ENCODE data around the gene DLG2. TPM values are rescaled to one million over a fixed set of nuclear protein-coding genes. Genes with fewer than 3 reads are reported as not detected.
"Not testable (repeated sequence)": the region's sequence is repeated elsewhere in the genome, so short reads cannot be mapped to it uniquely, and the experiment has no call there.

DLG2 gene
- total RNA-seq, 1 donor from 2014 or later = 14.4 TPM

DNA sequence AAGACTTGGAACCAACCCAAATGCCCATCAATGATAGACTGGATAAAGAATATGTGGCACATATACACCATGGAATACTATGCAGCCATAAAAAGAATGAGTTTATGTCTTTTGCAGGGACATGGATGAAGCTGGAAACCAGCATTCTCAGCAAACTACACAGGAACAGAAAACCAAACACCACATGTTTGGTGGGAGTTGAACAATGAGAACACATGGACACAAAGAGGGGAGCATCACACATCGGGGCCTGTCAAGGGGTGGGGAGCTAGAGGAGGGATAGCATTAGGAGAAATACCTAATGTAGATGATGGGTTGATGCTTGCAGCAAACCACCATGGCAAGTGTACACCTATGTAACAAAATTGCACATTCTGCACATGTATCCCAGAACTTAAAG, 397.4 kb downstream of the DLG2 start:
- not testable (repeated sequence) for DNase-seq

DNA sequence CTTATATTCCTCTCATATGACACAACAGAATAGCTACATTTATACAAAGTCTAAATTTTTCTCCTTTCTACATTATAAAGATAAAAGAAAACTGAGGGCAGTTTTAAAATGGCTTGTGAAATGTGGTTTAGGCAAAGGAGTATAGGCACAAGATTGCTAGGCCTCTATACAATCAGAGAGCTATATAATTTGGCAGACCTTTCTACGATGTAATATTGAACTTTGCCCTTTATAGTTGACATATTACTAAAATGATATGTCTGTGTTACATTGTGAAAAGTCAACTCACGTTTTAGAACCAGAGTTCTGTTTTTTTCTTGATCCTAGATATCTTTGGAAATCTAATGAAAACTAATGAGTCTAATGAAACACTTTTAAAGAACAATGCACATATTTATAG, 430.2 kb downstream of the DLG2 start:
- DNase-seq = no peak

DNA sequence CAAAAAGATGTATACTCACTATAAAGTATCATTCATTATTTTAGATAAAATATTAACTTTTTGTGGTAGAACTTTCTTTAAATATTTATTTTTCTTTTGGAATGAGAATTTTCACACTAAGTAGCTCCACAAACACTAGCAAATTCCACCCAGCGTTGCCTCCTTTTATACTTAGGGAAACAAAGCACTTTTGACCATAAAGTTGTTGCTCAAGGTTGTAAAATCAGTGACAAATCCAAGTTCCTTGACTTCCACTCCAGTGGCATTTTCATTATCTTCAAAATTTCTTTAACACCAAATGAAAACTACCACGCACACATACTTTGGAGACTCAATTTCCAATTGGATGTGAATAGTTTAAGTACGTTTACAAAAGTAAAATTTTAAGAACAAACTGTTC, 431.2 kb downstream of the DLG2 start:
- no peak for DNase-seq

DNA sequence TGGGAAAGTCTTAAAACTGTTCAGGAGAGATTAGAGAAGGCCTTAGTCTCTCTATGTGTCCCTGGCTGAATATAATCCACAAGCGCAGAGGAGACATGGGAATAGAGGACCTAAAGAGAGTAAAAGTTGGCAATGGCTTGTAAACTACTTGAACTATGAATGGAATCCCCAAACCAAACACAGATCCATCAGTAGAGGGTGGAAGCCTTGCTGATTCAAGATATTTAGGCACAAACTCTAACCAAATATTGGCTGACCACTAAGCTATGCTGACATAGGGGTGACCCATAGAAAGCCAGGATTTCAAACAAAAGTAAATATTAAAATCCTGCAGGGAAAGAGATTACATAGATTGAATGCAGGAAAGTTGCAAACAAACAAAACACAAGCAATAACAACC, 439.2 kb downstream of the DLG2 start:
- DNase-seq = no peak

DNA sequence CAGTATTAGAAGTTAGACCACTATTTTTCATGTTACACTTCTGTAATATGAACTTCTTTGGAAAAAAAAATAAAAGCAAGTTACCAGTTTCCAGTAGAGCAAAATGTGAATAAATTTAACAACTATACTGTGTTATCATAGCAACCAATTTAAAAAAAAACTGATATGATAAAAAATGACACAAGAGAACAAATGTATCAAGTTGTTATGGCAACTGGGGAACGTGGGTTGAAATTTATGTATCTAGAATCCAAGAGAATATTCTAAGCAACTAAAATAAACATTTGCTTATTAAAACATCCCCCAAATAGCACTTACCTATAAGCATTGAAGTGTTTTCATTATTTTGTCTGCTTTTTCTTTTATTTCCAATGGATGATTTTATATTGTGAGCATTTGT, 442.4 kb downstream of the DLG2 start:
- DNase-seq = no peak

DNA sequence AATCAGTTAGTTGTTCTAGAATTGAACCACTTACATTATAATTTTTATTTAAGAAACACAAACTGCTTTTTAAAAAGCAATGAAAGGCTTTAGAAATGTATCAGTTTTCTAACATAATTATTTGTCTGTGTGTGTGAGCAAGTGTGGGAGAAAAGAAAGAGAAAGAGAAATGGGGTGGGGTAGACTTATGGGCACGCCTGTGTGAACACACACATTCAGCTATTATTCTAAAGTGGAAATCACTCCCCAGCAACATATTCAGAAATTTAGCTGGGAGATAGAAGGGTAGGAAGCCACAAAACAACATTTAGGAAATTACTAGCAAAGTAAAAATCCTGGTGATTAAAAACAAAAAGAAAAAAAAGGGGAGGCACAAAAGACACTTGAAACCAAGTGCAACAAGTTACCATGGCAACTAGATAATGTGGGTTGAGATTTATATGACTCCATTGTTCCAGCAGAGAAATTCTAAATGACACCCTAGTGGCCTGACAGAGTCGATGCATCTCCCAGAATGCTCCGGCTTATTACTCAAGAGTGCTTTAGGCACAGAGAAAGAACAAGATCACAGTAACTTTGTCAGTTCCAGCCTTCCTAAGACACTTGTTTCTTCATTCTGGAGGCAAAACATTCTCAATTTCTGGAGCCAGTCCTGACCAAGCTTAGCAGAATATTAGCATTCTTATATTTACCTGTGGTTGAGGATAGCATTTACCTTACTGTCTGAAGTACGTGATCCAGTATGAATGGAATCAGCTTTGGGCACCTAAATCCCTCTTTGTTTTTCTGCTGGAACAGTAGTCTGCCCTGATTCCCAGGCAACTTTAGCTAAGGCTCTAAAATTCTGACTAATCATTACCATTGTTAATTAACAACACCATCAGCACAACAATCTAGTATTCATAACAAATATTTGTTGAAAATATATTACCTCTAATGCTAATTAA, 444.4 kb downstream of the DLG2 start:
- DNase-seq = peak; percentile 13

DNA sequence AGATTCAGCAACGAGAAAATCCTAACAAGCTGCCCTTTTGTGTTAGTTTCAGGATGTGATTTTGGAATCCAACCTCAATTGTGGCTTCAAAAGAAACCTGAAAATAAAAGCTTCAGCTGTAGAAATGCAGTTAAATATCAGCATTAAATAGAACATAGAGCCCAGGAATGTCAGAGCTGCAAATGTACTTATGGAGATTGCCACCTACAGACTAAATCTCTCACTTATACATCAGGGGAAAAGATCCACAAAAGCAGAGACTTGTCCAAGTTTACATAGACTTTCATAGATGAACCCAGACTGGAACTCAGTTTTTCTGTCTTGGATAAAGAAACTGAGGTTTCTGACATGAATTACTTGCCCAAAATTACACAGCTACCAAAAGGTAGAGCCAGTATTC, 446.6 kb downstream of the DLG2 start:
- no peak for DNase-seq

DNA sequence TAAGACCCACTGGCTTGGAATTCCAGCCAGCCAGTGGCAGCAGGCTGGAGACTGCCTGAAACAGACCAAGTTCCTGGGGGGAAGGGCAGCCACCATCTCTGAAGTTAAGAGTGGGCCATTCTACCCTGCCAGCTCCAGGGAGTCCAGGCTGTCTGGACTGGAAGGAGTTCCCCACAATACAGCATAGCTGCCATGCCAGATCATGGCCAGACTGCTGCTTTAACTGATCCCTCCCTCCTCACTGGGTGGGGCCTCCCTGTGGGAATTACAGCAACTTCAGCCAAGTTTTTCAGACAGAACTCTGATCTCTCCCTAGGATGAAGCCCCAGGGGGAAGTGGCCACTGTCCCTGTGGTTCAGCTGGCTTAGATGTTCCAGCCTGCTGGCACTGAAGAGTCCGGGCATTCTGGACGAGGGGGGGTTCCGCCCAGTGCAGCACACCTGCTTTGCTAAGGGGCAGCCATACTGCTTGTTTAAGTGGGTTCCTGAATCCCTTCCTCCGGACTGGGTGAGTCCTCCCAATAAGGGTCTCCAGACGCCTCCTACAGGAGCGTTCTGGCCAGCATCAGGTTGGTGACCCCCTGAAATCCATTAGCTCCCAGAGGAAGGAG, 455.4 kb downstream of the DLG2 start:
- no peak for DNase-seq

DNA sequence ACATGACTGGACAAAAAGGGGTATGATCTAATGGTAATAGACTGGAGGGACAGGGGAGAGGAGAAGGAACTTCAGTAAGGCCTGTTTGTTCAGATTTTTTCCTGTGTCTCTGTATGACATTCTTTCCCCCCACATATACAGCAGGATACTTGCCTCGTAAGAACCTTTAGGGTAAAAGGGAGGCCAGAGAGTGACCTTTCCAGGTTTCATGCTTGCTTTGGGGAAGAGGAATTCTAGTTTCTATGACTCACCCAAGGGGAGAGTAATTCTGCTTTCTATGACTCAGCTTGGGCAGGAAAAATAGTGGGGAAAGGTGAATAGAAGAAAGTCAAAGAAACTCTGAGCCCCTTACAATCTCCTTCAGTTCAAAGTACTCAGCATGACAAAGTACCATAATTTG, 457.0 kb downstream of the DLG2 start:
- DNase-seq = no peak

DNA sequence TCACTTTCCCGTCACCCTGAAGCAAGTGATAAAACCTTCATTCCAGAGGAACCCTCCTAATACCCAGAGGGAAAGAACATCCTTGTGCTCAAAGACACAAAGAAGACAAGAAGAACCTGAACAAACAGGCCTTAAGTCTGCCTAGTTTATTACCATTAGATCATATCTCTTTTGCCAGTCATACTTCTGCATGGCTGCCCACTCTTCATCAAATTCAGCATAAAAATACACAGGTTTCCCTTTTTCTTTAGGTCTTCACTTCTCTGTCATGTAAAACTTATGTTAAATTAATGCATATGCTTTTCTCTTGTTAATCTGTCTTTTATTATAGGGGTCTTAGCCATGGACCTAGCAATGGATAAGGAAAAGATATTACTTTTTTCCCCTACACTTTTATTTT, 459.7 kb downstream of the DLG2 start:
- DNase-seq = no peak

DNA sequence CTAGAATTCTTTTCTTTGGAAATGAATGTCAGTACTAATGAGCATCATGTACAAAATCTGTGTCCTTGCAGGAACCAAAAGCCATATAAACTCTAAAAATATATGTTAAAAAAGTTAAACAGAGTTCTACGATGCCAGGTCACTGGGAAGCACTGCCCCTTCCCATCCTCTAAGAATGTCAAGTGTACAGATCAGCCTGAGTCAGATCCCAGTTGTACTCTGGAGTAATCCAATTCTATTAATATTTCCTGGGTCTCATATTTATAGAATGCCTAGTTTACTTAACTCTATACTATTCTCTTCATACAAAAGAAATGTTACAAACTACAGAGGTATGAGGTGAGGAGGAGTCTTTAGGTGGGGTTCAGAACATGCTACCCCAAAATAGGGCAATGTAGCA, 460.1 kb downstream of the DLG2 start:
- DNase-seq = no peak

DNA sequence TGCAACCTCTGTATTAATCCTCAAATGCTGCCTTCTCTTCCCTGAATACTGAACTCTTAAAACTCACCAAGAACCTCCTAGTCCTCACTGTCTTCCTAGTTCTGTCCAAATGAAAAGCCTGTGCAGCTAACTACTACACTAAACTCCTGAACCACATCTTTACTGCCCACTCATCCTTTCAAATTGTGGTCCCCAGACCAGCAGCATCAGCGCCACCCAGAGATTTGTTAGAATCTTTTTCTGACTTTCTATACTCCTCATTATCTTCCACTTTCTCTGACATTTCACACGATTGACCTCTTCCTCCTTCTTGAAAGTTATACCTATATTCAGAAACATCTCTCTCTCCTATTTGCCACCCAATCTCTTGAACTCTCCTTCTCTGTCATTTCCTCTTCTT, 461.3 kb downstream of the DLG2 start:
- no peak for DNase-seq

DNA sequence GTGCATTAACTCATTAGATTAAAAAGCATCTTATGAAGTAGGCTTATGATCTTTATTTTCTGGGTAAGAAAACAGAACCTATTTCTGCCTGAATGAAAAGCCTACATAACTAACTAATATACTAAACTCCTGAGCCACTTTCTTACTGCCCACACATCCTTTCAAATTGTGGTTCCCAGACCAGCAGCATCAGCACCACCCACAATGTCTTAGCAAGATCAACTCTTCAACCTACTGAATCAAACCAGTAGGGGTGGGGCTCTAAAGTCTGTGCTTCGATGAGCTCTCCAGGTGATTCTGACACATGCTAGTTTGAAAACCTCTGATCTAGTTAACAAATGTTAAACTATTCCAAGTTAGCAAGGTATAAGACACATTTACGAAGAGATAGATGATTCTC, 462.4 kb downstream of the DLG2 start:
- DNase-seq = no peak

DNA sequence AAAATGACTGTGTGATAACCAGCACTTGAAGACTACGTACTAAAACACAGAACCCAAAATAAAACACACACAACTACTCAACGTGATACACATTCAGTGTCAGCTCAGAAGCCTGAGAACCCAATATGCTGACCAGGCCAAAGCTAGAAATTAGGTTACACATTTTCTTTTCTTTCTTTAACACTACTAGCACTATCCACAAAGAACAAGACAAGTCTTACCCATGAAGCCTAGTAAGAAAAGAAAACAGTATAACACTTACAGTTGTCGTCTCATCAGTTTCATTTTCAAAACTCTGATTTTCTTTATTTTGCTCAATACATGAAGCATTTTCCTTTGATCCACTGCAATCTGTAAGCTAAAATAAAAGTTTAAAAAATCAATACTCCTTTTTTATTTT, 472.9 kb downstream of the DLG2 start:
- no peak for DNase-seq

DNA sequence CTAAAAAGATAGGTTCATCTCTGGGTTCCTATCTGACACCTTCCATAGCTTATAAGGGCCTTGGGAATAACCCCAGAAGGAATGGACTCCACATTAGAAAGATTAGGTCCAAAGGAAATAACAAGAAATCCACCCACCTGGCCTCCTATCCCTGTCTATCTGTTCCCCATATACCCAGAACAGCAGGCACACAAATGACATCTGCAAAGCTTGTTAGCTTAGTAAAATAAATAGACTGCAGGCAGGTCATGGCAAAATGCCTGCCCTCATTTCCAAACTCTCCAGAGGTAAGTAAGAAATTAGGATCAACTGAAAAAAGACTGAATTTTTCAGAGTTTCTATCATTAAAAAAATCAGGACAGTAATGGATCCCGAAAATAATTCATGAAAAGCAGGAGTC, 489.5 kb downstream of the DLG2 start:
- no peak for DNase-seq

DNA sequence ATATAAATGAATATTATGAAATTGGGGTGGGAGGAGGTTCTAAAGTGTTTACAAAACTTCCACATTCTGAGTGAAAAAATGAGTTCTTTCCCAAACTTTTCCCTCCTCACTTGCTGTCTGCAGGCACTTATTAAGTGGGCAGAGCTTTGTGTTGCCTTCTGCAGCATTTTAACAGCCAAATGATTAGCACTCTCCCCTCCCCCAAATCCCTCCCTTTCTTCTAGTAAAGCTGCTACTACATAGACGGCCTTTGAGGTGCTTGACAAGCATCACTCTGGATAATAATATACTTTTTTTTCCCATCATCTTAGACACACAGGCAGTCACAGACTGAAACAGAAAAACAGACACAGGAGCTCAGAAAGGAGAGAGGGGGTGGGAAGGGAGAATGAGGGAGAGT, 493.5 kb downstream of the DLG2 start:
- DNase-seq = peak; percentile 22

DNA sequence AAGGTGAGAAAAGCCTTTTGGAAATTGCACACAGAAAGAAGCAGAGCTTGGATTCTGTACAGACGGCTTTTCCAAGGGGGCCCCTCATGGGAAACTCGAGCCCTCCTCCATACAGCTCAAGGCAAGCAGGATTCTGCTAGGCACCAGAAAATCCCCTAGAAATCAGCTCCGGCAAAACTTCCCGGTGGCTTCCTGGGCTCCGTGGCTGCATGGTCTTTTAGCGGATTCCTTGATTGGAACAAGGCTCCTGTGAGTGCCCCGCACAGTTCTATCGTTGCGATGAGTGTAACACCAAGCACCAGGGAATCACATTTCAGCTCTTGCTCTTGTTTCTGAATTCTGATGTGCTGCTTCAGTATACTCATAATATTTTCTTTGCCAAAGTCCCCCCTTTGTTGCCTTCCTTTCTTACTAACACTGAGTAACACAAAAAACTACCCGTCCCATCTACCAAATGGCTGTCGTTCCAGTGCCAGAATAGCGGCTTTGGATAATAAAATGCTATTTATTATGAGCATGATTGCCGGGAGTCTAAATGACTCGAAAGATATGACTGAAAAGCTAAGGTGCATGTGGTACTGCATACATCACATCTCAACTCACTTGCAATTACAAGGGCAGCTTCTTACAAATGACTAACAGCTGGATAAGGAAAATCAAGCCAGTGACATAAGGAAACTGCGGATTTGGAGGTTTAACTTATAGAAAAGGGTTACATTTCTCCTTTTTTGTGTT, 494.1 kb downstream of the DLG2 start:
- peak; percentile 70 for DNase-seq

DNA sequence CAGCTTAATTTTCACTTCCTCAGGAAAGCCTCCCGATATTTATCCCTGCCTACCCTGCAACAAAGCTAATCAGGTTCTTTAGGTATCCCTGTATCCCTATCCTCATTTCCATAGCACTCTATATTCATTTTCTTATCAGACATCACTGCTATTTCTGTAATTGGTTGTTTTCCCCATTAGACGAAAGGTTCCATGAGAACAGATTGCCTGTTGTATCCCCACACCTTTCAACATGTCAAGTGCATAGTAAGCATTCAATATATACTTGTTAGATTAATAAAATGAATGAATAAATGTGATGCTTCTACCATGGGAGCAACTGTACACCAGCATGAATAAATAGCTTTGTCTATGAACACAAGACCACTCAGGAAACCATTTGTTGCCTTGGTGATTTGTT, 499.8 kb downstream of the DLG2 start:
- DNase-seq = no peak

DNA sequence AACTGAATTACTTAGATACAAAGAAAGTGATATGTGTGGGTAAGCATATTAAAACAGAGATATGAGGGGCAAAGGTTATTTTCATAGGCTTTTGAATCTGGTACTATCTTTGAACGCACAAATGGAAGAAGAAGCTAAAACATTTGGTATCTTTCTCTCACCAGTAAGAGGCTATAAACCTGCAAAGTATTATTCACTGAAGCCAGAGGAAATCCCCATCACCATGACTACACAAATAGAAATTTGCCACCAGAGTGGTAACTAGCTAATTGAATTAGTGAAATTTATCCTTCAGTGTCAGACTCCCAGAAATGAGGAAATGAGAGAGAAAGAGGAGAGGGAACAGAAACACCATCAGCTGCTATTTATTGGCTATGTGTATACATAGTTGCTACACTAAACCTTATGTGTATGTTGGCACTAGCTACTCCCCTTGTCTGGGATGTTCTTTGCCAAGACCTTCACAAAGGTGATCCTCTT, 503.4 kb downstream of the DLG2 start:
- peak; percentile 2 for DNase-seq

DNA sequence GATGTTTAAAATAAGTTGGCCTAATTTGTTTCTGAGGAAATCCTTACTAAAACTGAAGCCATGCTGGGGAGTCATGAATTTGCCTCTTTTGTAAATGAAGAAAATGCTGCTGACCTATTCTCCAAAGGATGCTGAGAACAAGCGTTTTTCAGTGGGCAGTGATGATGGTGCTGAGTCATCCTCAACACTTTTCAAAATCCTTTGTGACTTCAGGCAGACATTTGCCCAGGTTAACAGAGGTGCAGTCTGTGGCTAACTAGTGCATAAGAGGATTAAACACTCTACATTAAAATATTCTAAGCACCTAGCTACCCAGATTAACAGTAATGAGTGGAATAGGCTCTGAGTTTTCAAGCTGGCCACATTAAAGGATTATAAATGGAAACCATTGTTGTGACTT, 509.0 kb downstream of the DLG2 start:
- no peak for DNase-seq

DNA sequence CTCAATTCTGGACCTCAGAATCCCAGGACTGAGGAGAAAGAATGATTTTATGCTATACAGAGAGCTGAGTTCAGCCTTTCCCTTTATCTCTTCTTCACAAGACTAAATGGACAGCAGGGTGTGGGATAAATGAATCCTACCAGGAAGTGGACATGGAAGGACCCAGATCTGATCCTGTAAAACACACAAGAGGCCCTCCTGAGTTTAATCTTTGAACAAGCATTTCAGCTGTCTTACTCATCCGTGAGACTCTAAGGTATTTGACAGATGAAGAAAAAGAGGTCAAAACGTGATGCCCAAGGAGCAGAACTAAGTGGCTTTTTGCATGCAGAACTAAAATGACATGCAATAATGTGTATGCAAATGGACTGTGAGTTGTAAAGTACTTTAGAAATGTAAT, 511.3 kb downstream of the DLG2 start:
- DNase-seq = no peak

DNA sequence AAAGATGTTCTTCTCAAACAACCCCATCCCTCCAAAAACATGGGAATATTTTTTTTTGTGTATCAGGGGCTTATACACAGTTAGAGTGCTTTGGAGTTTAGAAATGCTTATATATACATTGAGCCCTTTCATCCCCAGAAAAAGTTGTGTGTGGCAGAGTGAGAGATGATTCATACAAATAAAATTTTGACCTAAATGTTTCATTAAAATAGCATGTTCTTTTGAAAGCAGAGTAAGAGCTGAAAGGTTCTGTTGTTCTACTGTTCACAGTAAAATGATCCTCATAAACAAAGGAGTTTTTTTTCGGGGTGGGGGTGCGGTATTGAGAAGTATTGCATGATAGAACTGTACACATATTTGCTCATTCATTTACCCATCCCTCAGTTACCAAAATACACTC, 512.4 kb downstream of the DLG2 start:
- DNase-seq = no peak

DNA sequence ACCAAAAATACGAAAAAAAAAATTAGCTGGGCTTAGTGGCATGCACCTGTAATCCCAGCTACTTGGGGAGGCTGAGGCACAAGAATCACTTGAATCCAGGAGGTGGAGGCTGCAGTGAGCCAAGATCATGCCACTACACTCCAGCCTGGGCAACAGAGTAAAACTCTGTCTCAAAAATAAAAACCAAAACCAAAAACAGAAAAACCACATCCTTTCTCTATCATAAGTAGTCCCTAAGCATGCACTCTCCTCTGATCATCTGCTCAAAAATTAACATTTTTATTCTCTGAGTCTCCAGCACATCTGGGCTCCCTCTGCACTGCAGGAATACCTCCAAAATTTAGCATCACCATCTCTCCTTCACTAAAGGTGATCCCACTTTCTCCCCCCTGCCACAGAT, 516.9 kb downstream of the DLG2 start:
- DNase-seq = not testable (repeated sequence)

Data from tongue (tissue), 2 donors.